HFF-Myc (cell line): ENCODE measurements around the gene ZNF3.

Experiments
- DNase-seq: peaks from one replicate; pipeline ENCODE4 v3.0.0-alpha.2; 2011; ENCODE audit warnings: low read depth; ENCODE audit errors: extremely low read depth
- H3K4me3 ChIP-seq: replicated peaks from 2 replicates; pipeline ENCODE4 v1.5.1; 2011; ENCODE audit warnings: low read depth, mild to moderate bottlenecking, control low read depth, low read length
- TF ChIP-seq, protein P1 (sequence below): IDR thresholded peaks from 2 replicates; pipeline ENCODE4 v1.5.1; 2012; ENCODE audit warnings: mild to moderate bottlenecking, low read depth, low read length, control low read depth; ENCODE audit errors: missing control alignments

The ZNF3 gene

GRCh38 chr7:100107890-100108289 lies 26.4 kb upstream of the ZNF3 start:
- TF ChIP-seq, protein P1, sequence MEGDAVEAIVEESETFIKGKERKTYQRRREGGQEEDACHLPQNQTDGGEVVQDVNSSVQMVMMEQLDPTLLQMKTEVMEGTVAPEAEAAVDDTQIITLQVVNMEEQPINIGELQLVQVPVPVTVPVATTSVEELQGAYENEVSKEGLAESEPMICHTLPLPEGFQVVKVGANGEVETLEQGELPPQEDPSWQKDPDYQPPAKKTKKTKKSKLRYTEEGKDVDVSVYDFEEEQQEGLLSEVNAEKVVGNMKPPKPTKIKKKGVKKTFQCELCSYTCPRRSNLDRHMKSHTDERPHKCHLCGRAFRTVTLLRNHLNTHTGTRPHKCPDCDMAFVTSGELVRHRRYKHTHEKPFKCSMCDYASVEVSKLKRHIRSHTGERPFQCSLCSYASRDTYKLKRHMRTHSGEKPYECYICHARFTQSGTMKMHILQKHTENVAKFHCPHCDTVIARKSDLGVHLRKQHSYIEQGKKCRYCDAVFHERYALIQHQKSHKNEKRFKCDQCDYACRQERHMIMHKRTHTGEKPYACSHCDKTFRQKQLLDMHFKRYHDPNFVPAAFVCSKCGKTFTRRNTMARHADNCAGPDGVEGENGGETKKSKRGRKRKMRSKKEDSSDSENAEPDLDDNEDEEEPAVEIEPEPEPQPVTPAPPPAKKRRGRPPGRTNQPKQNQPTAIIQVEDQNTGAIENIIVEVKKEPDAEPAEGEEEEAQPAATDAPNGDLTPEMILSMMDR = no peak
- no peak overlapping the region for H3K4me3 ChIP-seq
- DNase-seq = no peak

- TF ChIP-seq, protein P1 = no peak
- DNase-seq = no peak
- no peak overlapping the region for H3K4me3 ChIP-seq
Measured at GRCh38 chr7:100107125-100107737, 25.7 kb upstream of the ZNF3 start.

DNA sequence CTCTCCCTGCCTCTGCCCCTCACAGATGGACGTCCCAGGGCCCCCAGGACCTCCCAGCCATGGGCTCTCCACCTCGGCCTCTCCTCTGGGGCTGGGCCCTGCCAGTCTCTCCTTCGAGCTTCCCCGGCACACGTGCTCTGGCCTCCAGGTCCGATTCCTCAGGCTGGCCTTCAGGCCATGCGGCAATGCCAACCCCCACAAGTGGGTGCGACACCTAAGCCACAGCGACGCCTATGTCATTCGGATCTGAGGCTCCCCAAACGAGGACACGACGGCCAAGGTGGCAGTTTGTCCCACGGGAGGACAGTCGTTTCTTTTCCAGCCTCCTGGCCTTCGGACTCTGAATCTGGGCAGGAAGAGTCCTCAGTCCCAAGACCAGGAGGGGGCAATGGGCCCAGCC lies 25.1 kb upstream of the ZNF3 start:
- TF ChIP-seq, protein P1 = no peak
- DNase-seq = no peak
- no peak overlapping the region for H3K4me3 ChIP-seq

DNA sequence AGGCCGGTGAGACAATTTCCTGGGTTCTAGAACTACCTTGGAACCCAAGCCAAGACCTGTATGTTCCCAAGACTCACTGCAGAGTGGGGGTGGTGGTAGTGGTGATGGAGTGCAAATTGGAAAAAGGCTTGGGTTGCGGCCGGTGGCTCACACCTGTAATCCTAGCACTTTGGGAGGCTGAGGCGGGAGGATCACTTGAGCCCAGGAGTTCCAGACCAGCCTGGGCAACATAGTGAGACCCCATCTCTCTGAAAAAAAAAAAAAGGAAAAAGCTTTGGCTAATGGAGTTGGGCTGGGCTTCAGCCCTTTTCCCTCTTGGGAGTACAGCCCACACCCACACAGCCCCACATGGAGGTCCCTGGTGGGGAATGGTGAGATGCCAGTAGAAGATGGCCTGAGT lies 24.0 kb upstream of the ZNF3 start:
- TF ChIP-seq, protein P1 = no peak
- H3K4me3 ChIP-seq = no peak overlapping the region
- DNase-seq = no peak

DNA sequence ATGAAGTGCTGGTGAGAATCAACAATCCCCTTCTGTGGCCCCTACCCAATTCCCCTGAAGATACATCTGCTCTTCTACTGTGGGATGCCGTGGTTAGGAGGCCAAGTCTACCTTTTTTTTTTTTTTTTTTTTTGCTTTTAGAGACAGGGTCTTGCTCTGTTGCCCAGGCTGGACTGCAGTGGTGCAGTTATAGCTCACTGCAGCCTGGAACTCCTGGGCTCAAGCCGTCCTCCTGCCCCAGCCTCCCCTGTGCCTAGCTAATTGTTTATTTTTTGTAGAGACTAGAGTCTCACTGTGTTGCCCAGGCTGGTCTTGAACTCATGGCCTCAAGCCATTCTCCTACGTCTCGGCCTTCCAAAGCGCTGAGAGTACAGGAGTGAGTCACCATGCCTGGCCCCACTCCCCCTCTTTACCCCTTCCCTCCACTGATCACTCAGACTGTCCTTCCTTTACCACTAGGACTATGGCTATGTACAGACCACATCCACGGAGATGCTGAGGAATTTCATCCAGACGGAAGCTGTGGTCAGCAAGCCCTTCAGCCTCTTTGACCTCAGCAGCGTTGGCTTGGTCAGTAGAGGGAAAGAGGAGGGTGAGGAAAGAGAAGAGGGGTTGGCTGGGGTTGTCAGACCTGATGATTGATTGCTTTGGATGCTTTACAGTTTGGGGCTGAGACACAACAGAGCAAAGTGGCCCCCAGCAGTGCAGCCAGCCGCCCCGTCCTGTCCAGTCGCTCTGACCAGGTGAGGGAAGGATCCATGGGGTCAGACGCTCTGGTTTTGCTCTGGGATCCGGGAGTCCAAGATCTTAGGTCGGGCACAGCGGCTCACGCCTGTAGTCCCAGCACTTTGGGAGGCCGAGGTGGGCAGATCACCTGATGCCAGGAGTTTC lies 21.7 kb upstream of the ZNF3 start:
- no peak for DNase-seq
- TF ChIP-seq, protein P1 = no peak
- H3K4me3 ChIP-seq = peak overlapping the region; percentile 92

DNA sequence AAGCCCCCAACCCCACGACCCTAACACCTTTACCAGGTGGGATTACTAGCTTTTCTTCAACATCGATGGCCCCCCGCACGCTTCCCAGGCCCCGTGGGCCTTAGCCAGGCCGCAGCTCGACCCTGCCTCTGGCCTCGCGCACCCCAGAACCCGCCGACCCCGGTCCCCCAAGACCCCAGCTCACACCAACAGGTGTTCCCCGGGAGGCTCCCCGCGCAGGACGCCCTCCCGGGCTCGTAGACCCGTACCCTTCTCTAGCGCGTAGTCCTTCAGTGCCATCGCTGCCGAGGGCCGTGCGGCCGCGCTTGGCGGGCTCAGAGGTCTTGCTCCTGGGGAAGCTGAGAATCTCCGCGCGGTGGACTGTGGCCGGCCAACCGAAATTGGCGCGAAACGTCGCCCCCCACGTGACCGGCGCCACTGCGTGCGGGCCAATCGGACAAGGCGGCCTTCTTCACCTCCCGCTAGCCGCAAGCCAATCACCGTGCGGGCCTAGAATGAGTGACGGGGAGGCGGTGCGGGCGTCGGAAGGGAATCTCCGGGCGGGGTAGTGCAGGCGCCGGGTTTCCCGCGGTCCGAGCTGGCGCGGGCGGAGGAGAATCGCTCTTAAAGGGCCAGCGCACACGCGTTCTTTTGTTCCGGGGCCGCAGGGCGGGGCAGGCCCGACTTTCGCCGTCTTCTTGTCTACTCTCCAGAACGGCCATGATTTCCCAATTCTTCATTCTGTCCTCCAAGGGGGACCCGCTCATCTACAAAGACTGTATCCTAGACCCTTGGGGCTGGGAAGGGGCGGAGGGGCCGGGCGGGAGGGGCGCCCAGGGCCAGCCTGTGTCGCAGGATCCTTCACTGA lies 19.7 kb upstream of the ZNF3 start, which contains the start of the genes AP4M1 and MCM7:
TSS of gene AP4M1 (plus strand) at position 628 of the 847 bp plus-strand sequence. CDS start at position 700, 72 bp downstream.
TSS of gene MCM7 (minus strand) at position 382 of the 847 bp plus-strand sequence. CDS start at position 279, 103 bp downstream.
- peak within 1 kb of the TSS; percentile 92 for H3K4me3 ChIP-seq
- peak; percentile 91 for DNase-seq
- TF ChIP-seq, protein P1 = no peak
